ENCODE results near the gene SLC12A3. TPM values are rescaled to one million over a fixed set of nuclear protein-coding genes. Genes with fewer than 3 reads are reported as not detected.

SLC12A3 gene
- total and polyA plus RNA-seq, 2 experiments from 2014 or later: not detected

- Histone ChIP-seq H2AFZ (no peak overlapping the region), H3K4me2 (no peak overlapping the region)
Measured at GRCh38 chr16:56858374-56858773, 6.6 kb upstream of the SLC12A3 start.

GRCh38 chr16:56859636-56860035 is 5.4 kb upstream of the SLC12A3 start:
- H3K9me3 ChIP-seq (ENCODE audit: low read depth): no peaks in the 10 kb centered on the region
- no peaks in the 10 kb centered on the region for H4K20me1 ChIP-seq (ENCODE audit: insufficient read depth, poor library complexity, severe bottlenecking)
- no peak overlapping the region for H3K4me3 ChIP-seq
- H3K9me2 ChIP-seq (replicated peaks; ENCODE audit: insufficient read depth): no peaks in the 10 kb centered on the region
- no peak for DNase-seq (ENCODE audit: low spot score)
- 87% methylated on average over 2 of the region's 2 CpGs for WGBS (ENCODE audit: low lambda C conversion rate, missing lambda C conversion rate)
- no peaks in the 10 kb centered on the region for H3K36me3 ChIP-seq (replicated peaks; ENCODE audit: insufficient read depth, low read depth)
- TF ChIP-seq EZH2phosphoT487 (IDR thresholded peaks at IDR 0.05; ENCODE audit: low read depth, severe bottlenecking, unreplicated experiment): no peak
- TF ChIP-seq CTCF (IDR thresholded peaks at IDR 0.05; ENCODE audit: poor library complexity): no peak
- no peak for TF ChIP-seq EZH2 (IDR thresholded peaks at IDR 0.05; ENCODE audit: borderline replicate concordance)
- no peak overlapping the region for H3K27ac ChIP-seq
- no peaks in the 10 kb centered on the region for H3K27me3 ChIP-seq
- no peak overlapping the region for H3K4me2 ChIP-seq
- H3K4me1 ChIP-seq (ENCODE audit: insufficient read depth): peaks cover 29% of the 10 kb centered on the region
- H2AFZ ChIP-seq: no peak overlapping the region
- H3K79me2 ChIP-seq: no peaks in the 10 kb centered on the region

More at GRCh38 chr16:56858374-56858773, 6.6 kb upstream of the SLC12A3 start:
- Histone ChIP-seq H3K4me1 (ENCODE audit: insufficient read depth) (peaks cover 29% of the 10 kb centered on the region), H3K36me3 (replicated peaks; ENCODE audit: insufficient read depth, low read depth) (no peaks in the 10 kb centered on the region), H4K20me1 (ENCODE audit: insufficient read depth, poor library complexity, severe bottlenecking) (no peaks in the 10 kb centered on the region), H3K4me3 (no peak overlapping the region), H3K27me3 (no peaks in the 10 kb centered on the region), H3K27ac (no peak overlapping the region), H3K9me3 (ENCODE audit: low read depth) (no peaks in the 10 kb centered on the region), H3K79me2 (no peaks in the 10 kb centered on the region), H3K9me2 (replicated peaks; ENCODE audit: insufficient read depth) (no peaks in the 10 kb centered on the region)
- no peak for DNase-seq (ENCODE audit: low spot score)
- TF ChIP-seq EZH2 (IDR thresholded peaks at IDR 0.05; ENCODE audit: borderline replicate concordance): no peak
- no peak for TF ChIP-seq CTCF (IDR thresholded peaks at IDR 0.05; ENCODE audit: poor library complexity)
- no peak for TF ChIP-seq EZH2phosphoT487 (IDR thresholded peaks at IDR 0.05; ENCODE audit: low read depth, severe bottlenecking, unreplicated experiment)
- 95% methylated on average over 14 of the region's 14 CpGs for WGBS (ENCODE audit: low lambda C conversion rate, missing lambda C conversion rate)

- H3K9me2 ChIP-seq (replicated peaks; ENCODE audit: insufficient read depth): no peaks in the 10 kb centered on the region
- H3K9me3 ChIP-seq (ENCODE audit: low read depth): no peaks in the 10 kb centered on the region
- peak overlapping the region; percentile 58 for H3K27ac ChIP-seq
- H3K79me2 ChIP-seq: no peaks in the 10 kb centered on the region
- H3K27me3 ChIP-seq: no peaks in the 10 kb centered on the region
- DNase-seq (ENCODE audit: low spot score): no peak
- no peak overlapping the region for H3K4me3 ChIP-seq
- no peak overlapping the region for H2AFZ ChIP-seq
- TF ChIP-seq EZH2 (IDR thresholded peaks at IDR 0.05; ENCODE audit: borderline replicate concordance): no peak
- no peak for TF ChIP-seq CTCF (IDR thresholded peaks at IDR 0.05; ENCODE audit: poor library complexity)
- TF ChIP-seq EZH2phosphoT487 (IDR thresholded peaks at IDR 0.05; ENCODE audit: low read depth, severe bottlenecking, unreplicated experiment): no peak
- no peaks in the 10 kb centered on the region for H4K20me1 ChIP-seq (ENCODE audit: insufficient read depth, poor library complexity, severe bottlenecking)
- 71% methylated on average over 9 of the region's 9 CpGs for WGBS (ENCODE audit: low lambda C conversion rate, missing lambda C conversion rate)
- H3K36me3 ChIP-seq (replicated peaks; ENCODE audit: insufficient read depth, low read depth): no peaks in the 10 kb centered on the region
- peak overlapping the region; percentile 58 for H3K4me2 ChIP-seq
- H3K4me1 ChIP-seq (ENCODE audit: insufficient read depth): peaks cover 29% of the 10 kb centered on the region
Measured at GRCh38 chr16:56860226-56861020, 4.6 kb upstream of the SLC12A3 start.

Measured in hepatocyte (in vitro differentiated cells).